H9 (cell line): ENCODE data around the gene THSD7B. TPM values are rescaled to one million over a fixed set of nuclear protein-coding genes. Genes with fewer than 3 reads are reported as not detected.

Experiments used
- DNase-seq: peaks from one replicate; pipeline ENCODE4 v3.0.0-alpha.2; 2017
- H2AFZ ChIP-seq: one replicate; pipeline ENCODE4 v1.6.1; 2013; ENCODE audit warnings: mild to moderate bottlenecking, low read length, control low read depth, moderate library complexity
- H2AK5ac ChIP-seq: 2 replicates; pipeline ENCODE4 v1.6.1; 2013; ENCODE audit warnings: low read length, control low read depth, mixed read lengths; ENCODE audit not compliant: insufficient read length
- H2BK120ac ChIP-seq: one replicate; pipeline ENCODE4 v1.6.1; 2013; ENCODE audit warnings: low read depth, mild to moderate bottlenecking, low read length, control low read depth, inconsistent platforms; ENCODE audit not compliant: poor library complexity, severe bottlenecking
- H2BK12ac ChIP-seq: 2 replicates; pipeline ENCODE4 v1.6.1; 2013; ENCODE audit warnings: low read length, control low read depth, mixed read lengths, low read depth; ENCODE audit not compliant: insufficient read length
- H2BK15ac ChIP-seq: 2 replicates; pipeline ENCODE4 v1.6.1; 2013; ENCODE audit warnings: low read depth, low read length, control low read depth
- H2BK20ac ChIP-seq: one replicate; pipeline ENCODE4 v1.6.1; 2013; ENCODE audit warnings: low read depth, mild to moderate bottlenecking, low read length, control low read depth, inconsistent platforms; ENCODE audit not compliant: poor library complexity, severe bottlenecking
- H2BK5ac ChIP-seq: 2 replicates; pipeline ENCODE4 v1.6.1; 2013; ENCODE audit warnings: low read length, control low read depth, mixed read lengths; ENCODE audit not compliant: insufficient read length
- H3K14ac ChIP-seq: 2 replicates; pipeline ENCODE4 v1.6.1; 2013; ENCODE audit warnings: low read length, control low read depth; ENCODE audit not compliant: insufficient read depth
- H3K18ac ChIP-seq: 2 replicates; pipeline ENCODE4 v1.6.1; 2013; ENCODE audit warnings: low read depth, mild to moderate bottlenecking, mixed read lengths, low read length, control low read depth; ENCODE audit not compliant: insufficient read length
- H3K23ac ChIP-seq: 2 replicates; pipeline ENCODE4 v1.6.1; 2013; ENCODE audit warnings: low read length, control low read depth, mixed read lengths, low read depth; ENCODE audit not compliant: insufficient read length
- H3K23me2 ChIP-seq: 2 replicates; pipeline ENCODE4 v1.6.1; 2013; ENCODE audit warnings: low read depth, mild to moderate bottlenecking, mixed read lengths, low read length, control low read depth; ENCODE audit not compliant: insufficient read length, poor library complexity, severe bottlenecking
- H3K27ac ChIP-seq: 2 replicates; pipeline ENCODE4 v1.5.1; 2013; ENCODE audit warnings: low read length, control low read depth, mixed read lengths, low read depth; ENCODE audit not compliant: insufficient read length
- H3K27me3 ChIP-seq: 2 replicates; pipeline ENCODE4 v1.6.1; 2013; ENCODE audit warnings: low read length, control low read depth, inconsistent platforms; ENCODE audit not compliant: insufficient read depth
- H3K4ac ChIP-seq: 2 replicates; pipeline ENCODE4 v1.6.1; 2013; ENCODE audit warnings: low read depth, mild to moderate bottlenecking, control low read depth, inconsistent platforms, low read length, moderate library complexity
- H3K4me1 ChIP-seq: 2 replicates; pipeline ENCODE4 v1.6.1; 2013; ENCODE audit warnings: low read length, control low read depth, inconsistent platforms; ENCODE audit not compliant: insufficient read depth
- H3K4me2 ChIP-seq: 2 replicates; pipeline ENCODE4 v1.6.1; 2013; ENCODE audit warnings: low read length, control low read depth, mixed read lengths; ENCODE audit not compliant: insufficient read length, insufficient read depth
- H3K56ac ChIP-seq: 2 replicates; pipeline ENCODE4 v1.6.1; 2013; ENCODE audit warnings: low read depth, mild to moderate bottlenecking, mixed read lengths, low read length, control low read depth; ENCODE audit not compliant: insufficient read length
- H3K79me1 ChIP-seq: 2 replicates; pipeline ENCODE4 v1.6.1; 2013; ENCODE audit warnings: low read depth, mild to moderate bottlenecking, moderate library complexity, low read length, control low read depth, inconsistent platforms; ENCODE audit not compliant: insufficient read depth, poor library complexity, severe bottlenecking
- H3K79me2 ChIP-seq: 2 replicates; pipeline ENCODE4 v1.6.1; 2013; ENCODE audit warnings: low read length, control low read depth, inconsistent platforms; ENCODE audit not compliant: insufficient read depth
- H3K9ac ChIP-seq: 2 replicates; pipeline ENCODE4 v1.6.1; 2013; ENCODE audit warnings: low read length, control low read depth, mixed read lengths; ENCODE audit not compliant: insufficient read length; ENCODE audit errors: extremely low read depth
- H3K9me3 ChIP-seq: one replicate; pipeline ENCODE4 v1.6.1; 2013; ENCODE audit warnings: low read depth, low read length, inconsistent platforms; ENCODE audit not compliant: control insufficient read depth
- H3T11ph ChIP-seq: one replicate; pipeline ENCODE4 v1.6.1; 2013; ENCODE audit warnings: mild to moderate bottlenecking, low read length, control low read depth, inconsistent platforms
- H4K20me1 ChIP-seq: one replicate; pipeline ENCODE4 v1.6.1; 2013; ENCODE audit not compliant: control insufficient read depth, insufficient read length, insufficient read depth
- H4K5ac ChIP-seq: 2 replicates; pipeline ENCODE4 v1.6.1; 2013; ENCODE audit warnings: low read depth, mild to moderate bottlenecking, mixed read lengths, low read length, control low read depth; ENCODE audit not compliant: insufficient read length
- H4K8ac ChIP-seq: replicated peaks from 2 replicates; pipeline ENCODE4 v1.6.1; 2013; ENCODE audit warnings: low read length, control low read depth, mixed read lengths, low read depth; ENCODE audit not compliant: insufficient read length
- H4K91ac ChIP-seq: 2 replicates; pipeline ENCODE4 v1.6.1; 2013; ENCODE audit warnings: low read depth, mild to moderate bottlenecking, moderate library complexity, mixed read lengths, low read length, control low read depth; ENCODE audit not compliant: insufficient read length
- H3K27ac Mint-ChIP-seq, 3 experiments: 2 replicates in 2 of 3; 3 replicates in 1 of 3; pipeline ENCODE4 v1.8.0; 2020 to 2021; ENCODE audit warnings: mixed read lengths in 3 of 3, mild to moderate bottlenecking in 1 of 3, moderate library complexity in 1 of 3
- H3K27me3 Mint-ChIP-seq: 2 replicates; pipeline ENCODE4 v1.8.0; 2021; ENCODE audit warnings: low read depth, mild to moderate bottlenecking, moderate library complexity, mixed read lengths
- H3K36me3 Mint-ChIP-seq, 3 experiments: 2 replicates in 2 of 3; 3 replicates in 1 of 3; pipeline ENCODE4 v1.8.0; 2020 to 2021; ENCODE audit warnings: low read depth in 3 of 3, mixed read lengths in 3 of 3; ENCODE audit not compliant: insufficient read depth in 1 of 3
- H3K4me1 Mint-ChIP-seq, 2 experiments: 2 replicates each; pipeline ENCODE4 v1.8.0; 2020; ENCODE audit warnings: mixed read lengths in 2 of 2
- H3K4me3 Mint-ChIP-seq, 2 experiments: 2 replicates in 1 of 2; 3 replicates in 1 of 2; pipeline ENCODE4 v1.8.0; 2020 to 2021; ENCODE audit warnings: mild to moderate bottlenecking in 2 of 2, mixed read lengths in 2 of 2, moderate library complexity in 1 of 2
- H3K9me3 Mint-ChIP-seq, 2 experiments: 2 replicates in 1 of 2; 3 replicates in 1 of 2; pipeline ENCODE4 v1.8.0; 2020; ENCODE audit warnings: mild to moderate bottlenecking in 2 of 2, mixed read lengths in 2 of 2, moderate library complexity in 1 of 2
- CTCF ChIP-seq: fragments of 200-600 bp; sonication (generic); conservative IDR thresholded peaks from 3 replicates; pipeline ENCODE4 v1.8.0; 2021; ENCODE audit warnings: antibody characterized with exemption, mild to moderate bottlenecking
- WGBS: extraction: QIAGEN DNeasy Blood & Tissue Kit; methylation state at CpG from one replicate; pipeline ENCODE4 v1.1.7; 2013; ENCODE audit warnings: missing lambda C conversion rate, low lambda C conversion rate, mixed read lengths; ENCODE audit not compliant: insufficient read length; ENCODE audit errors: extremely low coverage; 5-methylcytosine and 5-hydroxymethylcytosine counted together
- total RNA-seq: library from RNA; stranded (reverse); gene quantifications from 2 replicates; pipeline ENCODE4 v1.2.1, GENCODE V29; 2021

THSD7B gene
- total RNA-seq, 1 experiment from 2014 or later, result 0.85 TPM

GRCh38 chr2:137180012-137180411 lies 414.7 kb downstream of the THSD7B start:
- no peak overlapping the region for H2AFZ ChIP-seq
- no peaks in the 10 kb centered on the region for H3K27me3 ChIP-seq
- Mint-ChIP-seq H3K4me3 (no peak overlapping the region), H3K27me3 (no peaks in the 10 kb centered on the region), H3K4me1 (peaks cover 6 to 11% of the 10 kb centered on the region in 2 experiments; a peak in 2 of 4 replicates), H3K9me3 (no peaks in the 10 kb centered on the region), H3K36me3 (no peaks in the 10 kb centered on the region), H3K27ac (no peak overlapping the region)
- no peaks in the 10 kb centered on the region for H4K20me1 ChIP-seq
- no peak overlapping the region for H3T11ph ChIP-seq
- no peaks in the 10 kb centered on the region for H3K79me2 ChIP-seq
- H3K4me2 ChIP-seq, result no peak overlapping the region
- no peak overlapping the region for H4K91ac ChIP-seq
- H2BK20ac ChIP-seq, result no peak overlapping the region
- no peak overlapping the region for H3K56ac ChIP-seq
- H3K9me3 ChIP-seq, result no peaks in the 10 kb centered on the region
- no peak overlapping the region for H2BK12ac ChIP-seq
- no peaks in the 10 kb centered on the region; the same call in 1 of the 2 replicates for H3K4me1 ChIP-seq
- no peak overlapping the region for H3K9ac ChIP-seq
- no peak overlapping the region for H2BK120ac ChIP-seq
- no peak overlapping the region for H4K5ac ChIP-seq
- no peak overlapping the region for H3K18ac ChIP-seq
- no peak overlapping the region for H4K8ac ChIP-seq
- TF ChIP-seq CTCF, result no peak
- no peak overlapping the region for H3K27ac ChIP-seq
- no peak overlapping the region for H3K23ac ChIP-seq
- DNase-seq, result no peak
- no peaks in the 10 kb centered on the region for H3K23me2 ChIP-seq
- no peak overlapping the region for H2BK15ac ChIP-seq
- WGBS, result no CpG with 5 or more reads among the region's 2 CpGs
- H3K14ac ChIP-seq, result no peak overlapping the region
- H2BK5ac ChIP-seq, result no peak overlapping the region
- H3K79me1 ChIP-seq, result no peaks in the 10 kb centered on the region
- no peak overlapping the region for H3K4ac ChIP-seq
- no peak overlapping the region for H2AK5ac ChIP-seq
